HepG2 (cell line): Measurements from ENCODE around the gene NKPD1. TPM values are rescaled to one million over a fixed set of nuclear protein-coding genes. Genes with fewer than 3 reads are reported as not detected.

Source experiments
- ASH2L ChIP-seq: fragments of 300-600, 200-600 bp; sonication (generic); IDR thresholded peaks from 2 replicates; pipeline ENCODE4 v1.7.0; 2017; ENCODE audit warnings: low read depth, mild to moderate bottlenecking, moderate library complexity, mixed read lengths, low read length; ENCODE audit not compliant: insufficient read length
- CBX1 ChIP-seq: IDR thresholded peaks from one replicate; pipeline ENCODE4 v1.6.1; 2016; ENCODE audit warnings: antibody characterized with exemption, low read depth
- CENPX ChIP-seq: sonication (generic); formaldehyde crosslinking; IDR thresholded peaks from 2 replicates; pipeline ENCODE4 v1.9.0; 2021; ENCODE audit warnings: mild to moderate bottlenecking, missing genetic modification reagents, moderate library complexity
- DR1 ChIP-seq: sonication (generic); formaldehyde crosslinking; IDR thresholded peaks from 2 replicates; pipeline ENCODE4 v1.8.0; 2021; ENCODE audit warnings: mild to moderate bottlenecking, missing genetic modification reagents, inconsistent platforms
- HBP1 ChIP-seq: IDR thresholded peaks from 2 replicates; pipeline ENCODE4 v1.6.1; 2016; ENCODE audit warnings: low read depth, control low read depth
- LBX2 ChIP-seq: sonication (generic); formaldehyde crosslinking; IDR thresholded peaks from 2 replicates; pipeline ENCODE4 v1.5.0; 2020; ENCODE audit warnings: missing genetic modification reagents, mild to moderate bottlenecking, borderline replicate concordance
- RELA ChIP-seq: sonication (generic); formaldehyde crosslinking; IDR thresholded peaks from 2 replicates; pipeline ENCODE4 v1.4.0; 2020; ENCODE audit warnings: missing genetic modification reagents
- SKI ChIP-seq: fragments of 450-650 bp; IDR thresholded peaks from one replicate; pipeline ENCODE4 v1.6.1; 2018; ENCODE audit warnings: mild to moderate bottlenecking; ENCODE audit not compliant: partially characterized antibody
- SMARCC2 ChIP-seq: fragments of 450-650 bp; IDR thresholded peaks from 2 replicates; pipeline ENCODE4 v1.6.1; 2017; ENCODE audit warnings: antibody characterized with exemption, mild to moderate bottlenecking
- STAG1 ChIP-seq: sonication (generic); formaldehyde crosslinking; IDR thresholded peaks from 2 replicates; pipeline ENCODE4 v1.4.0; 2020; ENCODE audit warnings: missing genetic modification reagents
- TCF7 ChIP-seq: sonication (generic); IDR thresholded peaks from 2 replicates; pipeline ENCODE4 v1.6.1; 2016; ENCODE audit warnings: antibody characterized with exemption, low read depth
- TRAFD1 ChIP-seq: sonication (generic); formaldehyde crosslinking; IDR thresholded peaks from 2 replicates; pipeline ENCODE4 v1.5.1; 2020; ENCODE audit warnings: missing genetic modification reagents, mild to moderate bottlenecking, borderline replicate concordance
- ZC3H13 ChIP-seq: sonication (generic); formaldehyde crosslinking; IDR thresholded peaks from 2 replicates; pipeline ENCODE4 v1.8.1; 2023; ENCODE audit warnings: mild to moderate bottlenecking, missing genetic modification reagents, moderate library complexity
- ZNF143 ChIP-seq: sonication (generic); formaldehyde crosslinking; IDR thresholded peaks from 2 replicates; pipeline ENCODE4 v1.4.0; 2020; ENCODE audit warnings: missing genetic modification reagents
- ZNF160 ChIP-seq: sonication (generic); formaldehyde crosslinking; IDR thresholded peaks from 2 replicates; pipeline ENCODE4 v1.8.0; 2022; ENCODE audit warnings: mild to moderate bottlenecking, inconsistent platforms, missing genetic modification reagents
- ZNF570 ChIP-seq: sonication (generic); formaldehyde crosslinking; IDR thresholded peaks from 2 replicates; pipeline ENCODE4 v1.4.0; 2020; ENCODE audit warnings: mild to moderate bottlenecking, missing genetic modification reagents, borderline replicate concordance
- ZNF577 ChIP-seq: sonication (generic); formaldehyde crosslinking; IDR thresholded peaks from 2 replicates; pipeline ENCODE4 v1.4.0; 2020; ENCODE audit warnings: mild to moderate bottlenecking, low read depth, missing genetic modification reagents, borderline replicate concordance
- ZNF761 ChIP-seq: sonication (generic); formaldehyde crosslinking; conservative IDR thresholded peaks from 2 replicates; pipeline ENCODE4 v1.4.0; 2020; ENCODE audit warnings: mild to moderate bottlenecking, missing genetic modification reagents
- polyA plus RNA-seq, 8 experiments: library from polyadenylated mRNA; depleted of rRNA in 3 of 8; stranded (reverse) in 7 of 8; unstranded in 1 of 8; fragments of >200 nt; fragmentation: Illumina TruSeq in 4 of 8; extraction: Trizol in 4 of 8; gene quantifications; 2 replicates each; pipeline versions ENCODE4 v1.2.1 to v1.2.3, GENCODE V29; 2011 to 2016; ENCODE audit warnings: low read depth in 4 of 8, missing spikeins in 1 of 8, mixed read lengths in 1 of 8; ENCODE audit not compliant: insufficient read depth in 1 of 8
- total RNA-seq, 5 experiments: library from RNA; depleted of rRNA; stranded (reverse); fragments of >200 nt; fragmentation: Illumina TruSeq; extraction: Trizol; gene quantifications; 2 replicates each; pipeline ENCODE4 v1.2.3, GENCODE V29; 2016; ENCODE audit warnings: low read depth in 1 of 5
- TF ChIP-seq, protein P1 (sequence below): IDR thresholded peaks from 2 replicates; pipeline ENCODE4 v1.6.1; 2016; ENCODE audit warnings: missing biosample characterization, missing genetic modification reagents, low read depth
- TF ChIP-seq, protein P2 (sequence below): IDR thresholded peaks from 2 replicates; pipeline ENCODE4 v1.6.1; 2016; ENCODE audit warnings: low read depth
- TF ChIP-seq, protein P3 (sequence below): sonication (generic); formaldehyde crosslinking; IDR thresholded peaks from 2 replicates; pipeline ENCODE4 v1.8.0; 2022; ENCODE audit warnings: missing genetic modification reagents, mild to moderate bottlenecking, moderate library complexity, borderline replicate concordance

The NKPD1 gene
- total and polyA plus RNA-seq, 2 of the 13 experiments (the other 11 are each of a cell fraction or from before 2014, with no cell fraction given): 0.03 TPM; not detected in 1

- no peak for TF ChIP-seq CENPX (CRISPR knock-in tag)
- no peak for TF ChIP-seq CBX1
- TF ChIP-seq HBP1 (CRISPR knock-in tag): no peak
- TF ChIP-seq, protein P1, sequence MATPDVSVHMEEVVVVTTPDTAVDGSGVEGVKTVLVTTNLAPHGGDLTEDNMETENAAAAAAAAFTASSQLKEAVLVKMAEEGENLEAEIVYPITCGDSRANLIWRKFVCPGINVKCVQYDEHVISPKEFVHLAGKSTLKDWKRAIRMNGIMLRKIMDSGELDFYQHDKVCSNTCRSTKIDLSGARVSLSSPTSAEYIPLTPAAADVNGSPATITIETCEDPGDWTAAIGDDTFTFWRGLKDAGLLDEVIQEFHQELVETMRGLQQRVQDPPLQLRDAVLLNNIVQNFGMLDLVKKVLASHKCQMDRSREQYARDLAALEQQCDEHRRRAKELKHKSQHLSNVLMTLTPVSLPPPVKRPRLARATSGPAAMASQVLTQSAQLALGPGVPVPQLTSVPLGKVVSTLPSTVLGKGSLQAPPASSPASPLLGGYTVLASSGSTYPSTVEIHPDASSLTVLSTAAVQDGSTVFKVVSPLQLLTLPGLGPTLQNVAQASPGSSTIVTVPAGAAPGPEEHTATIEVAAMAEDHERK: no peak
- TF ChIP-seq ASH2L: peak; percentile 14
- TF ChIP-seq TRAFD1: no peak
- no peak for TF ChIP-seq LBX2 (CRISPR knock-in tag)
- TF ChIP-seq ZNF160 (CRISPR knock-in tag): no peak
- TF ChIP-seq, protein P2, sequence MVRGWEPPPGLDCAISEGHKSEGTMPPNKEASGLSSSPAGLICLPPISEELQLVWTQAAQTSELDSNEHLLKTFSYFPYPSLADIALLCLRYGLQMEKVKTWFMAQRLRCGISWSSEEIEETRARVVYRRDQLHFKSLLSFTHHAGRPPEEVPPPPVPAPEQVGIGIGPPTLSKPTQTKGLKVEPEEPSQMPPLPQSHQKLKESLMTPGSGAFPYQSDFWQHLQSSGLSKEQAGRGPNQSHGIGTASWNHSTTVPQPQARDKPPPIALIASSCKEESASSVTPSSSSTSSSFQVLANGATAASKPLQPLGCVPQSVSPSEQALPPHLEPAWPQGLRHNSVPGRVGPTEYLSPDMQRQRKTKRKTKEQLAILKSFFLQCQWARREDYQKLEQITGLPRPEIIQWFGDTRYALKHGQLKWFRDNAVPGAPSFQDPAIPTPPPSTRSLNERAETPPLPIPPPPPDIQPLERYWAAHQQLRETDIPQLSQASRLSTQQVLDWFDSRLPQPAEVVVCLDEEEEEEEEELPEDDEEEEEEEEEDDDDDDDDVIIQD (CRISPR knock-in tag): no peak
- TF ChIP-seq DR1 (CRISPR knock-in tag): no peak
- TF ChIP-seq ZNF761: no peak
- TF ChIP-seq SKI: no peak
- TF ChIP-seq ZNF143 (CRISPR knock-in tag): no peak
- TF ChIP-seq ZNF577: no peak
- TF ChIP-seq ZC3H13 (CRISPR knock-in tag): no peak; the same call in 1 of the 2 replicates
- no peak for TF ChIP-seq RELA (CRISPR knock-in tag)
- TF ChIP-seq SMARCC2: no peak
- TF ChIP-seq, protein P3, sequence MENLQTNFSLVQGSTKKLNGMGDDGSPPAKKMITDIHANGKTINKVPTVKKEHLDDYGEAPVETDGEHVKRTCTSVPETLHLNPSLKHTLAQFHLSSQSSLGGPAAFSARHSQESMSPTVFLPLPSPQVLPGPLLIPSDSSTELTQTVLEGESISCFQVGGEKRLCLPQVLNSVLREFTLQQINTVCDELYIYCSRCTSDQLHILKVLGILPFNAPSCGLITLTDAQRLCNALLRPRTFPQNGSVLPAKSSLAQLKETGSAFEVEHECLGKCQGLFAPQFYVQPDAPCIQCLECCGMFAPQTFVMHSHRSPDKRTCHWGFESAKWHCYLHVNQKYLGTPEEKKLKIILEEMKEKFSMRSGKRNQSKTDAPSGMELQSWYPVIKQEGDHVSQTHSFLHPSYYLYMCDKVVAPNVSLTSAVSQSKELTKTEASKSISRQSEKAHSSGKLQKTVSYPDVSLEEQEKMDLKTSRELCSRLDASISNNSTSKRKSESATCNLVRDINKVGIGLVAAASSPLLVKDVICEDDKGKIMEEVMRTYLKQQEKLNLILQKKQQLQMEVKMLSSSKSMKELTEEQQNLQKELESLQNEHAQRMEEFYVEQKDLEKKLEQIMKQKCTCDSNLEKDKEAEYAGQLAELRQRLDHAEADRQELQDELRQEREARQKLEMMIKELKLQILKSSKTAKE (CRISPR knock-in tag): no peak
- no peak for TF ChIP-seq TCF7
- no peak for TF ChIP-seq ZNF570
- no peak for TF ChIP-seq STAG1
These were observed 17.1 kb upstream of the NKPD1 start, which contains the start of gene TRAPPC6A (continued) for GRCh38 chr19:45177817-45178261.
